NCI-H2029 (cell line): ENCODE data around the gene LRRC58.
"Not testable (repeated sequence)": the region's sequence is repeated elsewhere in the genome, so short reads cannot be mapped to it uniquely, and the experiment has no call there.

Experiments
- DNase-seq: peaks from one replicate; lab custom pipeline; 2025; lab: John Stamatoyannopoulos, UW

Gene LRRC58

DNA sequence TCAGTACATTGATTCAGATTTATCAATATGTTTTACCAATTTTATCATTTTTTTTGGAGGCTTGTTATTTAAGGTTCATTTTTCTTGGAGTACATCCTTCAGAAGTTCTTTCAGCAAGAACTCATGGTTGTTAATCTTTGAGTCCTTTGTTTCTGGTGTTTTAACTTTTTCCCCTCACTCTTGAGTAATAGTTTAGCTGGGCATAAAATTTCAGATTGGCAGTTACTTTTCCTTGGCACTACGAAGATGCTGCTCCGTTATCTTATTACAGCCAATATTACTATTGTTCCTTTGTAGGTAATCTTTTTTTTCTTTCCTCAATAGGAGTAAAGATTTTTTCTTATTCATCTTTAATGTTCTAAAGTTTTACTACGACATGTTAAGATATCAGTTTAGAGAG is 9.8 kb downstream of the LRRC58 start:
- no peak for DNase-seq

DNA sequence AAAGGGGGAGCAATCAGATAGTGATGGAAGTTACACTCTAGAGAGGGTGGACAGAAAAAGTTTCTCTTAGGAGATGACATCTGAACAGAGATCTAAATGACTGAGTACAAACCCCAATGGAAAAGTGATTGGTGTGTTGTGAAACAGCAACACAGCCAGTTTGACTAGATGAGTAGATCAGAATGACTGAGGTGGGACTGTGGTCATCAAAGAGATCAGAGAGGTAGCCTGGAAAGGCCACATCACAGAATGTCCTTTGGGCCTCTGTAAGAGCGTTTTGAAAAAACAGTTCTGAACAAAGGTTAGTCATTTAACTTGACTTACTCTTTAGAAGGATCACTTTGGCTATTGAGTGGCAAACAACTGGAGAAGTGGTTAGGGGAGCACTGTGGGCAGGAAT is 10.6 kb downstream of the LRRC58 start:
- no peak for DNase-seq

DNA sequence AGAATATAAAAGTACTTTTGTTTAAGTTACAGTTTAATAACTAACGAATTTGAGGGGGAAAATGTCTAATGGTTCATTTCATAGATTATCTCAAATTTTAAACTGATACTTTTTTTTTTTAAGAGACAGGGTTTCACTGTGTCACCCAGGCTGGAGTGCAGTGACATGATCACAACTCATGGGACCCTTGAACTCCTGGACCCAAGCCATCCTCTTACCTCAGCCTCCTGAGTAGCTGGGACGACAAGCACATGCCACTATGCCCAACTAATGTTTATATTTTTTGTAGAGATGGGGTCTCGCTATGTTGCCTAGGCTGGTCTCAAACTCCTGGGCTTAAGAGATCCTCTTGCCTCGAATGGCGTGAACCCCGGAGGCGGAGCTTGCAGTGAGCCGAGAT is 16.5 kb downstream of the LRRC58 start:
- no peak for DNase-seq

DNA sequence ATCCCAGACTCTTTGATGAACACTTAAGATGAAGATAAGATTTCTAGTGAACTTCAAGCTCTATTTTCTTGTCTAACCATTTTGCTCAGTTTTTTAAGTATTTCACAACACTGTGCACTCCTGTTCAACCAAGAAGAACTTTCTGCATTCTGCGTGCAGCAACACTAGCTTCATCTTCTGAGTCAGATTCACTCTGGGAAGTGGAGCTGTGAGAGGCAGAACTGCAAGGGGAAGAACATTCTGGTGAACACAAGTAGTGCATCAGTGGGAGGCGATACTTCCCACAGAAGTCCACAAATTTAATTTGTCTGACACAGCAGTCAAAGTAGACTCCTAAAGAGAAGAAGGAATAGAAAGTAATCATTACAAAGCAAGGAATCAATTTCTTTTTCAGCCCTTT is 18.1 kb downstream of the LRRC58 start:
- no peak for DNase-seq

DNA sequence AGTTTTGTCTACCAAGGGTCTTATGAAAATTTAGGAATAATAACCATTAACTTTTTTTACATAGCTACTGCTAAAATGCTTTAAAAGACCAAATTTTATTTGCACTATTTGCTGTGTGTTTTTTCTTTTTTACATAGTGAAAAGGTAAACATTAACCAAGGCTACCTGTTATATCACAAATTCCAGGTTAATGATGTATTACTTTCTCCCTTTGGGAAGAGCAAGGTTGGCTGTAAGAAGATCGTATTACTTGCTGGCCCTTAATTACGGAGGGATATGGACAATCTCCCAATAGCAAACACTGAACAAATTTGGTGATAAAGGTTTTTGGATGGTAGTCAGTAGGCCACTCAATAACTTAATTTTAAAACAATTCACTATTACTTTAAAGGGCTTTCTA is 22.4 kb downstream of the LRRC58 start:
- DNase-seq, result no peak

DNA sequence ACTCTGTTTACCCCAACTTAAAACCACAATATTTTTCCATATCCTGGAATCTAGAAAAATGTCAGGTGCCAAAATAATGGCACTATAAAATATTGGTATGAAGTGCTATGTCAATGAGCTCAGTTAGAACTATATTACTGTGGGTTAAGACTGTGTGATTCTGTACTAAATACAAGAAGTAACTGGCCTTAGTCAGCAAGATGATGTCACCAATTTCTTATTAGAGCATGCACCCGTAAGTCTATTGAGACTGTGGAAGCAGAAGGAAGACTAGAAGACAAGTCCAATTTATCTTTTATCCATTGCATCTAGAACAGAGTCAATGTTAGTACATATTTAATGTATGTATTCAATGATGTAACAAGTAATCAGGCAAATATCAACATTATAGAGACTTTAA is 25.0 kb downstream of the LRRC58 start:
- DNase-seq, result no peak

DNA sequence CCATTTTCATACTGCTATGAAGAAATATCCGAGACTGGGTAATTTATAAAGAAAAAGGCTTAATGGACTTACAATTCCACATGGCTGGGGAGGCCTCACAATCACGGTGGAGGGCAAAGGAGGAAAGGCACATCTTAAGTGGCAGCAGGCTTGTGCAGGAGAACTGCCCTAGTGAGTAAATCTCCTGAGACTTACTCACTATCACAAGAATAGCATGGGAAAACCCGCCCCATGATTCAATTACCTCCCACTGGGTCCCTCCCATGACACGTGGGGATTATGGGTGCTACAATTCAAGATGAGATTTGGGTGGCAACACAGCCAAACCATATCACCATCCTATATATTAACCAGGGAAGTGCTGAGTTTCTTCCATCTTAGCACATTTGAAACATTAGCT is 25.4 kb downstream of the LRRC58 start:
- not testable (repeated sequence) for DNase-seq

DNA sequence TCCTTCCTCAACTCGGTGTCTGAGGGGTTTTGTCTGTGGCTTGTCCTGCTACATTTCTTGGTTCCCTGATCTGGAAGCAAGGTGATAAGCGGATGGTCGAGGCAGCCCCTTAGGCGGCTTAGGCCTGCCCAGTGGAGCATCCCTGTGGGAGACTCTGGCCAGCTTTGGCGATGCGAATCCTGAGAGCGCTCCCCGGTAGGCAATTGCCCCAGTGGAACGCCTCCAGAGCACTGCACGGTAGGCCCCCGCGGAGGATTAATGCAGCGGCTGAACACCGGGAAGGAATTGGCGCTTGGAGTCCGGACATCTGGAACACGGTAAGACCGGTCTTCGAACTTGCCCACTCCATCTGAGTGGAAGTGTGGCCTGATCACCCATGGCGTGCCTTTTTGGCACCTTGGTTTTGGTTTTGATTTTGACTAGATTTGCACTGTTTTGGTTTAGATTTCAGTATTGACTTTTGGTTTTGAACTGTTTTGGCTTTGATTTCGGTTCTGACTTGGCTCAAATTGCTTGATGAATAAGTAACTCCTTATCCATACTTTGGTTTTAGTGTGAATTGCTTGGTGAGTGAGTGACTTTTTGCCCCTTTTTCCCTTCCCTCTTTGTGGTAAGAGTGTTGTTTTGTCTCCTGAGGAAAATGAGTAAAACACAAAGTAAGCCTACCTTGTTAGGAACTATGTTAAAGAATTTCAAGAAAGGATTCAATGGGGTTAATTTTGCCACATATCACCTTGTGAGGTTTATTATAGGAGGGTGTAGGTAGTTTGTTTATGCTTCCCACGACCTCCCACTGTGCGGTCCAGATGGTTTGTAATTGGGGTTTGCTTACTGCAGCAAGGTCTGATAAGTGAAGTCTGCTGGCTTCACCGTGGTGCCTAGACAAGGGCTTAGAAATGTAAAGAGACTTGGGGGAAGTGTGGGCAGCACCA is 37.0 kb downstream of the LRRC58 start:
- DNase-seq, result no peak

DNA sequence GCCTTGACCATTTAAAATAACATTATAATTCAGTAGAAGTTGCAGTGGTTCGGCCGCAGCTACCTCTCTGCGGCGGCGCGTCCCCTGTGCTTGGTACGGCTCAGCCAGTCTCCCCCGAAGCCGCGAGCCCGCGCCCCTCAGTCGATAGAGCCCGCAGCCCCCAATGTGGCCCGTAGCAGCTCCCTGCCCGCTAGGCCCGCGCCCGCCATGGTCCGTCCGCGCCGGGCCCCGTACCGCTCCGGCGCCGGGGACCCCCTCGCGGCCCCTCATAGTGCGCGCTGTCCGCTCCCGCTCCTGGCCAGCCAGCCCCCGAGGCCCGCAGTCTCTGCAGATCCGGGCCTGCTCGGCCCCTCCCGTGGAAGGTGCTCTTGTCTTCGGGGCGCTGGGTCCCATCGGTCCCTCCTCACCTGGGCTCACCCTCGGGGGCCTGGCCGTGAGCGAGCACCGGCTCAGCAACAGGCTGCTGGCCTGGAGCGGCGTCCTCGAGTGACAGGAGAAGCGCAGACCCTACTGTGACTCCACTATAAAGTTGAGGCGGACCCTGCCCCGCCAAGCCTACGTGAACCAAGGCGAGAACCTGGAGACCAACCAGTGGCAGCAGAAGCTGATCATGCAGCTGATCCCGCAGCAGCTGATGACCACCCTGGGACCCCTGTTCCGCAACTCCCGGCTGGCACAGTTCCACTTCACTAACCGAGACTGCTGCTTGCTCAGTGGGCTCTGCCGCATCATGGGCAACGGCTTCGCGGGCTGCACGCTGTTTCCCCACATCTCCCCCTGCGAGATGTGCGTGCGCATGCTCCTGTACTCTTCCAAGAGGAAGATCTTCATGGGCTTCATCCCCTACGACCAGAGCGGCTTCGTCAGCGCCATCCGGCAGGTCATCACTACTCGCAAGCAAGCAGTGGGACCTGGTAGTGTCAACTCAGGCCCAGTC is 42.4 kb downstream of the LRRC58 start:
- DNase-seq, result no peak

DNA sequence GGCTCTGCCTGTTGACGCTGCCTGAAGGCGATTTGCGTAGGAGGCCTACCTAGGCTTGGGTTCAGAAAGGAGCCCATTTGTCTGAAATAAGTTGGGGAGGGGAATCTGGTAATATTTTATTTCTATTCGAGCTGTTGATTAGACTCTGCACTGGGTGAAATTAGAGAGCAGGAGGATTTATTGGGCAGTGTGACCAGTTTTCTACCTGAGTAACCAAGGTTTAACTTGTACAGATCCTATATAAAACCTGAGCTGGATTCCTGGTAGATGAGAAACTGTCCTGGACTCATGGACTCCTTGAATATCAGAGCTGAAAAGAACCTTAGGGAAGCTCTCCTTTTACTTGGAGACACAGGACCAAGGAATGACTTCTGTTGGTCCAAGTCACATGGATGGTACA is 44.5 kb downstream of the LRRC58 start:
- DNase-seq, result no peak

DNA sequence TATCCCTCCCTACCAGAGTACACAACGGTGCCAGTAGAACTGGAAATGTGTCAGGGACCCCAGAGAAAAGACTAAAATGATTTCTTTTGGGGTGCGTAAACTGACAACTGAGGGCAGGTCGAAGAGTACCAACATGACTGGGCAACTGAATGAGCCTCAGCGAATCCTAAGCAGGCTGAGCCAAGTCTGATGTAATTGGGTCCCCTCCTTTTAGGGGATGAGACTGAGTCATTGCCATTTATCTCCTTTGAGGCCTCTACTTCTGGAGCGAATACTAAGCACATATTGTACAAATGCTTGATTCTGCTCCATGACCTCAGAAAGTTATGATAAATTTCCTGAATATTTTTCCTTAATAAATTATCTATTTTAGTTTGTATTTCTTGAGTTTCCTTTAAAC is 46.8 kb downstream of the LRRC58 start:
- no peak for DNase-seq

DNA sequence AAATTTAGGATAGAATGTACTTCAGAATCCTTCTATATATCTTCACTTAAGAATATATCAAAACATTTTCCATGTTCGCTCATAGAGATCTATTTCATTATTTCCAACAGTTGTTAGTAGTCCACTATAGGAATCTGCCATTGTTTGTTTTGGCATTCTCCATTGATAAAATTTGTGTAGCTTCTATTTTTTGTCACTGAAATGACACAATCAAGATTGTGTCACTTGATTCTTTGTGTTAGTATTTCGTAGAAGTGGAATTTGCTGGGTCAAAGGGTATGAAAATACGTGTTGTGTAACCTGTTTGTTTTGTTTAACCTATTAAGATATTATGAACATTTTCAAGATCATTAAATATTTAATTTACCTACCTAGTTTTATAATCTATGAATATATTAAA is 48.2 kb downstream of the LRRC58 start:
- no peak for DNase-seq

DNA sequence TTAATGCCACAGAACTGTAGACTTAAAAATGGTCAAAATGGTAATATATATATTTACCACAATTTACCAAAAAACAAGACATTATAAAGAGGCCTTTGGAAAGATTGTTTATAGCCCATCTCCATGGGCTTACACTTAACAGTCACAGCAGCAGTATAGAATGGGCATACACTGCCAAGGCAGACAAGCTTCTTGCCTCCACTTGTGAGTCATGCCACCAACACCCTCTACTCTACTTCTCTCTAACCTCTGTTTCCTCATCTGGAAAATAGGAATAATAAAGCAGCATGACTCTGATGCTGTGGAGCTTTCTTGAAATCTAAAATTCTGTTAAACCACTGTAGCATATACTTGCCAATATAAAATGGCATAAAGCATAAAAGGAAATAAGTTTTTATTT is 49.8 kb downstream of the LRRC58 start:
- DNase-seq, result no peak

DNA sequence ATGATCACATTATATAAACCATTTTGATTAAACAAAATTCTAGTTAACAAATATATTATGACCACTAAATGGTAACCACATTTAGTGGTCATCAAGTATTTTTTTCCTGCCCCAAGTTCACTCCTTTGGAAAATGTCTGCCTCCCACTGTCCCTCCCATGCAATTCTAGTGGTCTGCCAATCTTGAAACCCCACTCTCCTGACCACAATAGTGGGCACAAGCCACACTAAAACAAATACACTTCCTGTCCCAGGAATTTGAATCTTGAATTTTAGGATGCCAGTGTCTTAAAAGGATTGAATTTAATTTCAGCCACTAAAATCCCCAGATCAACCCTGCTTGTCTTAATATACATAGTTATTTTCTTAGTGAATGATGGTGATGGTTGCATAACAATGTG is 50.2 kb downstream of the LRRC58 start:
- DNase-seq, result no peak

DNA sequence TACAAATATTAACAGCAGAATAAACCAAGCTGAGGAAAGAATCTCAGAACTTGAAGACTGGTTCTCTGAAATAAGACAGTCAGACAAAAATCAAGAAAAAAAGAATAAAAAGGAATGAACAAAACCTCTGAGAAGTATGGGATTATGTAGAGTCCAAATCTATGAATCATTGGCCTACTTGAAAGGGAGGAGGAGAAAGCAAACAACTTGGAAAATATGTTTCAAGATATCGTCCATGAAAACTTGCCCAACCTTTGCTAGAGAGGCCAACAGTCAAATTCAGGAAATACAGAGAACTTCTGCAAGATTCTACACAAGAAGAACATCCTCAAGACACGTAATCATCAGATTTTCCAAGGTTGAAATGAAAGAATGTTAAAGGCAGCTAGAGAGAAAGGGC is 57.6 kb downstream of the LRRC58 start:
- not testable (repeated sequence) for DNase-seq

DNA sequence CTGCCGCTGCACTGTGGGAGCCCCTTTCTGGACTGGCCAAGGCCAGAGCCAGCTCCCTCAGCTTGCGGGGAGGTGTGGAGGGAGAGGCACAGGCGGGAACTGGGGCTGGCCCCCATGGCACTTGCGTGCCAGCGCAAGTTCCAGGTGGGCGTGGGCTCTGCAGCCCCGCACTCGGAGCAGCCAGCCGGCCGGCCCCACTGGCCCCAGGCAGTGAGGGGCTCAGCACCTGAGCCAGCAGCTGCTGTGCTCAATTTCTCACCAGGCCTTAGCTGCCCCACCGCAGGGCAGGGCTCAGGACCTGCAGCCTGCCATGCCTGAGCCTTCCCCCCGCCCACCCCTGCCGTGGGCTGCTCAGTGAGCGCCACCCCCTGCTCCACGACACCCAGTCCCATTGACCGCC is 59.5 kb downstream of the LRRC58 start:
- DNase-seq, result no peak

DNA sequence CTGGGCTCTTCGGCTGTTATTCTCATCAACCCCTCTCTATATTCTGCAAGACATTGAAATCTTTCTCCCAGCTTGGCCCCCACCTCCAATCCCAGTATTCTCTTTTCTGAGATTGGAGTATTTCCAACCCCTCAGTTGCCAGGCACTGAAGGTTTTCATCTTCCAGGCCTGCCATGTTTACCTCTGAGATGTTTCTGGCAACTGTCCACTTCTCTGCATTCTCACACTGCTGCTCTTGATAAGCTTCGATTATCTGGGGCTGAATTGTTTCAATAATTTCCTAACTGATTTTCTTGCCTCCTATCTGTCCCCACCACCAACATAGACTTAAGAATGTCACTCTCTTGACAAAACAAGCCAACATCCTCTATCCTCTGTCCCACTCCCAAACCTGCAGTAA is 62.7 kb downstream of the LRRC58 start:
- DNase-seq, result no peak

DNA sequence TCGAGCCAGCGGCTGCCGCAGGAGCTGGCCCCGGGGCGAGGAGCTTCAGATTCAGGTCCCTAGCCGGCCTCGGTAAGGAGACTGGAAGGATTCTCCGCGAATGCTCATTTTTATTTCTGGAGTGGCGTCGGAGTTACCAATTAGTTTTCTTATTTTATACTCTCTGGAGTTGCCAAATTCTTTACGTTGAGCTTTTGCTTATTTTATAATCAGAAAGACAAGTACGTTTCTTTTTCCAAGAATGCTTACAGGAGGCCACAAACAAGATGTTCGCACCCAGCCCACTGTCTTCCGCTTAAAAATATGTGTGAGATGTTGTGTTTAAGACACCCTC is 63.7 kb downstream of the LRRC58 start:
- DNase-seq, result no peak

DNA sequence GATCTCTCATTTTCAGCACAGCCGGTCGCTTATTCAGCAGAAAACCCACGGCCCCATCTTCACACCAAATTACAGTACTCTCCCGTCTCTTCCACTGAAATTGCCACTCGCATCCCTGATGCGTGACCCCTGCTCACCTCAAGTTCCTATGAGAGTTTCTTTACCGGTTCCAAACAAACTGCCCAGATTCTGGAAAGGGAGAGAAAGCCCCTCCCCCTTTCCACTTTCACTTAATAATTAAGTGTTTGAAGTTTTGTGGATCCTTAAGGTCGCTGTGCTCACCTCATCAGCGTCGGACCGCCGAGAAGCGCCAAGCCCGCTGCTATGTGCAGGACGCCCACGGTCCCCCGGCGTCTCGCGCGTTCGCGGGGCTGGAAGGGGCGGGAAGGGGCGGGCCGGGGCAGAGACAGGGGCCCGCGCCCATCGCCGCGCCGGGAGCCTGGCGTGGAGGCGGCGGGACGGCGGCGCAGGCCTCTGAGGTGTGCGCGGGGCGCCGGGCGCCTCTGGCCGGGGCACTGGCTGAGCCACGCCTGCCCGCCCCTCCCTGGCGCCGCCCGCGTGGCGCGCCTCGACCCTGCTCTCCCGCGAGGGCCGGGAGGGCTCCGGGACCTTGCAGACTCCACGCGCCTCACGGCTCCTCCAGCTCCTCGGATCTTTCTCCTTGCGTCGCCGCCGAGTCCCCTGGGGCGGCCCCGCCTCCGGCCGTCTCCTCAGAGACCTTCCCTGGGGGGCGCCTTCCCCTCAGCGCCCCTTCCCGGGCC is 64.2 kb downstream of the LRRC58 start, which contains the start of gene GPR156:
Gene GPR156, minus strand, starts transcription at position 476 of the 761 bp plus-strand sequence. CDS start 41,124 bp downstream, outside the sequence.
- no peak for DNase-seq

DNA sequence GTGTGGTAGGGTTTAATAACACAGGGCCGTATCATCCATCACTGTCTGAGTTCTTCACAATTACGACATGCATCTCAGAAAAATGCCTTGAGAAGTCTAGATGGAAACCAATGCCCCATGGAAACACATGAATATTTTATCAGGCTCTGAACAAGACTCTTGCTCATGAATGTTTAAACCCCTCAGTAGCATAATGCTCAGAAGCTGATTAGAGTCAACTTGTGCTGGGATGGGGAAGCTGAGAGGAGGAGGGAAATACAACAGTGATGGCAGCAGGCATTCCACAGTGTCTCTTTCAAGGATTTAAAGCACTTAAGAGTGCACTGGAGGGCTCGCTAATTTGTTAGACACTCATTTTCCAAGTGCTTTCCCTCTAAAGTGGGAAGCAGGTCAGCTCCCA is 67.9 kb downstream of the LRRC58 start:
- DNase-seq, result no peak

DNA sequence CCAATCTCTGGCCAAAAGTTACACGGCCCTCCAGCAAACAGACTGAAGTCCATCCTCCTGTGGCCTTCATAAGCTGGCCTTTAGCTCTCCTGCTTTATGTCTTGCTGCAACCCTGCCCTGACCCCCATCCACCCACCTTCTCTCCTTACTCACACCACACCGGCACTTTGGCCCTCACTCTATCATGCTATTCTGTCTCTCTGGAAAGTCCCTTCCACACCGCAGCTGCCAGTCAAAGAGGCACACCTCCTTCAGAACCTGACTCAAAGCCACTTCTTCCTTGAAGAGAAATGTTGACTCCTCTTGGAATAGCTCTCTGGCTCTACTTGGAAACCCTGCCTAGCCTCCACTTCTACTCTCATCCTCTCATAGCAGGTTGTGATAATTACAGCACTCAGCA is 68.6 kb downstream of the LRRC58 start:
- no peak for DNase-seq

DNA sequence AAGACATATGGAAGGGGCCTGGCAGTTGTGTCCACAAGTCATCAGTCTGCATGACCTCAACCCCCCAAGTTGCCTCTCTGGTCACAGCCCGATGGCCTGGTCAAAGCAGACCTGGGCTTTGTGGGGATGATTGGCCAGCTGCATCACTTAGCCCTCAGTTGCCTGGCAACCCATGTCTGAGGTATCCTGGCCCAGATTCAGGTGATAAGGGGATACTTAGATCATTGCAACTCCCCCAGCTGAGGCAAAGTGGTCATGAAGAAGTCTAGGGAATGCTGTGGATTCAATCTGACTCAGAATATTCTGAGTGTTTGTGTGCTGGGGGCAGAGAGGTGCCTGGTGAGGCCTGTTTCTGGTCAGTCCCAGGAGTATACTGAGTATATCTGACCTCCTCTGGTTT is 69.1 kb downstream of the LRRC58 start:
- no peak for DNase-seq
